ENCODE results near the gene PLEKHH2.

Gene PLEKHH2

DNA sequence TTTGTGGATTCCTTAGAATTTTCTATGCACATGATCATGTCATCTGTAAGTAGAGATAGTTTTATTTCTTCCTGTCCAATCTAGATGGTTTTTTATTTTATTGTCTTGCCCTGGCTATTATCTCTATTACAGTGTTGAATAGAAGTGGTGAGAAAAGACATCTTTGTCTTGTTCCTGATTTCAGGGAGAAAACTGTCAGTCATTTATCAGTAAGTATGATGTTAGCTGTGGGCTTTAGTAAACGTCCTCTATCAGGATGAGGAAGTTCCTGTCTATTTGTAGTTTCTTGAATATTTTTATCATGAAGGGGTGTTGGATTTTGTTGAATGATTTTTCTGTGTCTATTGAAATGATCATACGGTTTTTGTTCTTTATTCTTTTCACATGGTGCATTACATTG, 5.3 kb downstream of the PLEKHH2 start:
- peak; percentile 56 for FAIRE-seq
- TF ChIP-seq, protein P1, sequence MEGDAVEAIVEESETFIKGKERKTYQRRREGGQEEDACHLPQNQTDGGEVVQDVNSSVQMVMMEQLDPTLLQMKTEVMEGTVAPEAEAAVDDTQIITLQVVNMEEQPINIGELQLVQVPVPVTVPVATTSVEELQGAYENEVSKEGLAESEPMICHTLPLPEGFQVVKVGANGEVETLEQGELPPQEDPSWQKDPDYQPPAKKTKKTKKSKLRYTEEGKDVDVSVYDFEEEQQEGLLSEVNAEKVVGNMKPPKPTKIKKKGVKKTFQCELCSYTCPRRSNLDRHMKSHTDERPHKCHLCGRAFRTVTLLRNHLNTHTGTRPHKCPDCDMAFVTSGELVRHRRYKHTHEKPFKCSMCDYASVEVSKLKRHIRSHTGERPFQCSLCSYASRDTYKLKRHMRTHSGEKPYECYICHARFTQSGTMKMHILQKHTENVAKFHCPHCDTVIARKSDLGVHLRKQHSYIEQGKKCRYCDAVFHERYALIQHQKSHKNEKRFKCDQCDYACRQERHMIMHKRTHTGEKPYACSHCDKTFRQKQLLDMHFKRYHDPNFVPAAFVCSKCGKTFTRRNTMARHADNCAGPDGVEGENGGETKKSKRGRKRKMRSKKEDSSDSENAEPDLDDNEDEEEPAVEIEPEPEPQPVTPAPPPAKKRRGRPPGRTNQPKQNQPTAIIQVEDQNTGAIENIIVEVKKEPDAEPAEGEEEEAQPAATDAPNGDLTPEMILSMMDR (IDR thresholded peaks at IDR 0.05; ENCODE audit: insufficient read depth, missing control alignments): no peak
- DNase-seq (ENCODE audit: insufficient read length, low spot score): no peak

DNA sequence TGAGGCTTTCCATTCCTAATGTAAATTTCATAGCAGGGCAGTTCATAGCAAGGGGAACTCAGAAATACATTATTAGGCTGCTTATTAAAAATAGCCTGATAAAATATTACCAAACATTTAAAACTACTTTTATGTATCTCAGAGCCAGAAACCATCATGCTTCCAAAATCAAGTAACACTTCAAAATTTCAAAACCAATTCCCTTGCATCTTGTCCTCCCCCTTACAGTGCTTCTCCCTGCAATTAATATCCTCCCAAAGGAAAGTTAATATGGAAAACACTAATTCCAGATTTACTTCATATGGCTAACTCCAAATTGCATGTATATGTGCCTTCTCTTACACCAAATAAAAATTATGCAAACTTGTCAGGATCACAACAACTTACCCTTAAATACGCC, 6.6 kb downstream of the PLEKHH2 start:
- TF ChIP-seq, protein P1 (IDR thresholded peaks at IDR 0.05; ENCODE audit: insufficient read depth, missing control alignments): no peak
- DNase-seq (ENCODE audit: insufficient read length, low spot score): no peak

DNA sequence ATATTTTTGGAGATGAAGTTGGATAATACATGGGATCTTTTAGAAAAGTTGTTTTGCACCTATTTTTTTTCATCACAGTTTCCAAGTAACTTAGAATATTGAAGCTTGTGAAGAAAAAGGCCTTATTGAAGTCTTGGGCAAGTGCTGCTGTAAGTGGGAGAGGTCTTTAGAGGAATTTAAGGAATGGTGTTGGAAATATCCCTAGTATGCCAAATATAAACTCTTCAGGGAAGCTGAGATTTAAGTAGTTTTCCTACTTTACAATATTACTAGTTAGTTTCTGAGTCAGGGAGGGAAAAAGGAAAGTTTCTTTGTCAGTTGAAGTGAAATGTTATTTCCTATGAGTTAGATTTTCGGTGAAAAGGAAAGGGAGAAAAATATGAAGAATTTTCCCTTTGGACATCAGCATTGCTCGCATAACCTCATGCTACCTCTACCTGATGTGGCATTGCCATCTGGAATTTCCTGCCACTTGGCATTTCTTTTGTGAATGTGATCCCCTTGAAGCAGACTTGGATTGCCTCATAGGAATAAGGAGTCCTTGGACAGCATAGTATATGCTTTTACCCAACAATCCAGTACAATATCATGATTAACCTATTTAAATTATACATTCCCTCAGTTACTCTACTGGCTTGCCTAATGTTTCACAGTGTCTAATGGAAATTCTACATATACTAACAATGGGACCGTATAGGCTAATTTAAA, 12.1 kb downstream of the PLEKHH2 start:
- TF ChIP-seq, protein P1 (IDR thresholded peaks at IDR 0.05; ENCODE audit: insufficient read depth, missing control alignments): no peak
- DNase-seq (ENCODE audit: insufficient read length, low spot score) (no peak), FAIRE-seq (no peak)

More for the DNA sequence above, 6.6 kb downstream of the PLEKHH2 start:
- FAIRE-seq: no peak

DNA sequence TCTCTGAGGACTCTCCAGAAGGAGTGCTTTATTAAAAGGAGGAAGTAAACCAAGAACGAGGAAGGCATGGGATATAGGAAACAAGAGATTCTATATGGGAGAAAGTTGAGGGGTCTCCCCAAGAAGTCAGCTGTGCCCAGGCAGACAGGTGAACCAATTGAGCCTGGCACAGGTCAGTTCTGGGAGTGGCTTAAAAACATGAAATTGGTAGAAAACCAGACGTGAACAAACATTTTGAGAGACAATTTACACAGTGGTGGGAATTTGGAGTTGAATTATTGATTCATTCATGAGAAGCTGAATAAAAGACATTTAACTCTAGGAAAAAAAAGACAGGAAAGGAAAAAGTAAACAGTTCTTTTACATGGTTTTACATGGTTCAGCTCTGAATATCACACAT, 16.4 kb downstream of the PLEKHH2 start:
- TF ChIP-seq, protein P1 (IDR thresholded peaks at IDR 0.05; ENCODE audit: insufficient read depth, missing control alignments): no peak
- DNase-seq (ENCODE audit: insufficient read length, low spot score) (no peak), FAIRE-seq (no peak)

DNA sequence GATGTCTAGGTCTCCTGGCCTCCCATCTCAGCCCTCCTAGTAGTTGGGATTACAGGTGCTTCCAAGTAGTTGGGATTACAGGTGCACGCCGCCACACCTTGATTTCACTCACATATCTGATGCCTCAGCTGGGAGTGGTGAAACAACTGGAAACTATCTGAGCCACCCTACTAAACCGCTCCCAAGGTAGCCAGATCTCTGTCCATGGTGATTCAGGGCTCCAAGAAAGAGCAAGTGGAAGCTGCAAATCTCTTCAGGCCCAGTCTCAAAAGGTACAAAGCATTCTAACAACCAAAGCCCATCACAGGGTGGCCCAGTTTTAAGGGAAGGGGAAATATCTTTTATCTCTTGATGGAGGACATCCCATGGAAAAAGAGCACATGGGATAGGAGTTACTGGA, 20.2 kb downstream of the PLEKHH2 start:
- TF ChIP-seq, protein P1 (IDR thresholded peaks at IDR 0.05; ENCODE audit: insufficient read depth, missing control alignments): no peak
- FAIRE-seq: no peak

DNA sequence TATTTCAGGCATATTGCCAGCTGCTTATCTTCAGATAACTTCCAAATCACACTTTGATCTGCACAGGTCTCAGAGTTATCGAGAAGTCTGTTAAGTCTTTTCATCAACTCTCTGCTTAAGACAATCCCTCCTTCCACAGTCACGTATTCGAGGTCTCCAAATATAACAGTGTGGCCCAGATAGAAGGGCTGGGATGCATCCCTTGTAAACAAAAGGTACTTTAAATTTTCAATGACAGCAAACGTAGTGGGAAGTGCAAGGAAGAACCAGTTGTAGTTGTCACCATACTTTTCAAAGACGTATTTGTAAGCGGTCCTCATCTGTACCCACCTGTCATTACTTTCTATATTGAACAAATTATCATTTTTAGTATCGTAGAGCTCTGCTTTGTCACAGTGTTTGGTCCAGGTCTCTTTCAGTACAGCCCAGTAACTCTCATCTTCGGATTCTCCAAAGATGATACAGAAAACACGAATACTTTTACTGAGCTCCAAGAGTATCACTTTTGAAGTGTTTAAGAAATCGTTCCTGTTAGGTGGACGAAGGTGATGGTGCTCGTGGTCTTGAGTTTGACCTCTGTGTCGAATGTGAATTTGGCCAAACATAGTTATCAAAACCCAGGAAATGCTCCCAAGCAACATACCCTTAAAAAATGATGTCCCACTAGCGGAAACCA, 38.7 kb downstream of the PLEKHH2 start:
- no peak for DNase-seq (ENCODE audit: insufficient read length, low spot score)
- TF ChIP-seq, protein P1 (IDR thresholded peaks at IDR 0.05; ENCODE audit: insufficient read depth, missing control alignments): no peak
- FAIRE-seq: no peak

More for the DNA sequence above, 20.2 kb downstream of the PLEKHH2 start:
- no peak for DNase-seq (ENCODE audit: insufficient read length, low spot score)
